GM12878 (cell line): ENCODE results near the gene PTPN18. TPM values are rescaled to one million over a fixed set of nuclear protein-coding genes. Genes with fewer than 3 reads are reported as not detected.

Source experiments
- BCL11A ChIP-seq: IDR thresholded peaks from 2 replicates; pipeline ENCODE4 v1.6.1; 2011; ENCODE audit warnings: low read depth, low read length
- CBFB ChIP-seq: IDR thresholded peaks from 2 replicates; pipeline ENCODE4 v1.6.1; 2016; ENCODE audit warnings: antibody characterized with exemption, low read depth
- CREM ChIP-seq: IDR thresholded peaks from 2 replicates; pipeline ENCODE4 v1.6.1; 2014; ENCODE audit warnings: antibody characterized with exemption, low read depth
- EGR1 ChIP-seq, 2 experiments: IDR thresholded peaks; 1 replicate in 1 of 2; 2 replicates in 1 of 2; pipeline ENCODE4 v1.6.1; 2011 to 2012; ENCODE audit warnings: low read depth in 2 of 2, low read length in 2 of 2, borderline replicate concordance in 1 of 2, mild to moderate bottlenecking in 1 of 2, moderate library complexity in 1 of 2
- EP300 ChIP-seq, 2 experiments: fragments of 150-350 bp in 1 of 2; IDR thresholded peaks; 2 replicates each; pipeline ENCODE4 v1.6.1; 2011 to 2012; ENCODE audit warnings: low read depth in 2 of 2, low read length in 2 of 2, borderline replicate concordance in 1 of 2, improper control_type of control experiment in 1 of 2, inconsistent platforms in 1 of 2; ENCODE audit not compliant: control insufficient read depth in 1 of 2
- EZH2 ChIP-seq: IDR thresholded peaks from 2 replicates; pipeline ENCODE4 v1.6.1; 2012; ENCODE audit warnings: low read depth, mild to moderate bottlenecking, control low read depth, inconsistent platforms, low read length, borderline replicate concordance; ENCODE audit not compliant: control insufficient read depth
- HDGF ChIP-seq: fragments of 450-650 bp; IDR thresholded peaks from 2 replicates; pipeline ENCODE4 v1.6.1; 2016; ENCODE audit warnings: antibody characterized with exemption
- IKZF2 ChIP-seq, 2 experiments: fragments of 450-650 bp; IDR thresholded peaks; 2 replicates each; pipeline ENCODE4 v1.6.1; 2017; ENCODE audit warnings: mild to moderate bottlenecking in 2 of 2, moderate library complexity in 2 of 2
- MEF2A ChIP-seq: IDR thresholded peaks from 2 replicates; pipeline ENCODE4 v1.6.1; 2011; ENCODE audit warnings: low read depth, mild to moderate bottlenecking, low read length, moderate library complexity; ENCODE audit not compliant: insufficient read depth
- NBN ChIP-seq: fragments of 450-650 bp; IDR thresholded peaks from 2 replicates; pipeline ENCODE4 v1.6.1; 2016
- NR2F1 ChIP-seq: fragments of 450-650 bp; conservative IDR thresholded peaks from 2 replicates; pipeline ENCODE4 v1.6.1; 2017; ENCODE audit warnings: mild to moderate bottlenecking
- NRF1 ChIP-seq: conservative IDR thresholded peaks from 2 replicates; pipeline ENCODE4 v1.6.1; 2011; ENCODE audit warnings: mild to moderate bottlenecking, low read depth, low read length, improper control_type of control experiment
- PAX5 ChIP-seq: IDR thresholded peaks from 2 replicates; pipeline ENCODE4 v1.6.1; 2011; ENCODE audit warnings: low read depth, low read length, borderline replicate concordance
- POLR2AphosphoS5 ChIP-seq: IDR thresholded peaks from 2 replicates; pipeline ENCODE4 v1.6.1; 2011; ENCODE audit warnings: mild to moderate bottlenecking, low read length, inconsistent platforms
- SIX5 ChIP-seq: IDR thresholded peaks from 2 replicates; pipeline ENCODE4 v1.6.1; 2011; ENCODE audit warnings: mild to moderate bottlenecking, low read depth, low read length, moderate library complexity; ENCODE audit not compliant: severe bottlenecking
- SMARCA5 ChIP-seq: fragments of 450-650 bp; IDR thresholded peaks from 2 replicates; pipeline ENCODE4 v1.6.1; 2017; ENCODE audit warnings: mild to moderate bottlenecking
- SRF ChIP-seq, 2 experiments: IDR thresholded peaks; 2 replicates each; pipeline ENCODE4 v1.6.1; 2011; ENCODE audit warnings: low read depth in 2 of 2, low read length in 2 of 2, mild to moderate bottlenecking in 1 of 2, moderate library complexity in 1 of 2
- SUZ12 ChIP-seq: fragments of 200-600 bp; sonication (generic); IDR thresholded peaks from one replicate; pipeline ENCODE4 v1.6.1; 2018; ENCODE audit warnings: antibody characterized with exemption, mild to moderate bottlenecking; ENCODE audit not compliant: unreplicated experiment
- TAF1 ChIP-seq: IDR thresholded peaks from 2 replicates; pipeline ENCODE4 v1.6.1; 2011; ENCODE audit warnings: mild to moderate bottlenecking, low read depth, low read length, borderline replicate concordance
- TCF12 ChIP-seq: IDR thresholded peaks from 2 replicates; pipeline ENCODE4 v1.6.1; 2011; ENCODE audit warnings: low read depth, mild to moderate bottlenecking, low read length
- TCF3 ChIP-seq: IDR thresholded peaks from 2 replicates; pipeline ENCODE4 v1.6.1; 2012; ENCODE audit warnings: low read depth, mild to moderate bottlenecking, low read length, borderline replicate concordance; ENCODE audit not compliant: insufficient read depth
- YY1 ChIP-seq: IDR thresholded peaks from 2 replicates; pipeline ENCODE4 v1.6.1; 2011; ENCODE audit warnings: low read depth, mild to moderate bottlenecking, low read length
- ZSCAN29 ChIP-seq: fragments of 450-650 bp; IDR thresholded peaks from 2 replicates; pipeline ENCODE4 v1.6.1; 2017; ENCODE audit warnings: mild to moderate bottlenecking, moderate library complexity
- polyA plus RNA-seq, 11 experiments: library from polyadenylated mRNA; depleted of rRNA in 4 of 11; unstranded in 6 of 11; stranded (reverse) in 5 of 11; fragments of >200 nt; fragmentation: Nextera tagmentation in 4 of 11; fragmentation: Illumina TruSeq in 1 of 11; extraction: Ambion mirVana in 4 of 11; extraction: Trizol in 1 of 11; gene quantifications; 1 replicate in 1 of 11; 2 replicates in 10 of 11; pipeline versions ENCODE4 v1.2.1 to v1.2.3, GENCODE V29; 2011 to 2016; ENCODE audit warnings: inconsistent platforms in 2 of 11, missing spikeins in 2 of 11, low read depth in 1 of 11
- total RNA-seq, 4 experiments: library from RNA; depleted of rRNA in 3 of 4; stranded (reverse); fragments of >200 nt in 3 of 4; fragmentation: Illumina TruSeq in 1 of 4; extraction: Trizol in 1 of 4; gene quantifications; 2 replicates each; pipeline versions ENCODE4 v1.2.1 to v1.2.3, GENCODE V29; 2013 to 2021
- TF ChIP-seq, protein P1 (sequence below): fragments of 450-650 bp; conservative IDR thresholded peaks from 2 replicates; pipeline ENCODE4 v1.6.1; 2017; ENCODE audit warnings: mild to moderate bottlenecking, moderate library complexity
- TF ChIP-seq, protein P2 (sequence below): fragments of 450-650 bp; IDR thresholded peaks from 2 replicates; pipeline ENCODE4 v1.6.1; 2017; ENCODE audit warnings: mild to moderate bottlenecking, moderate library complexity

The PTPN18 gene
- total and polyA plus RNA-seq, 10 of the 15 experiments (the other 5 are each of a cell fraction or from before 2014, with no cell fraction given) = 14.8 to 89.9 (median 43.4) TPM

DNA sequence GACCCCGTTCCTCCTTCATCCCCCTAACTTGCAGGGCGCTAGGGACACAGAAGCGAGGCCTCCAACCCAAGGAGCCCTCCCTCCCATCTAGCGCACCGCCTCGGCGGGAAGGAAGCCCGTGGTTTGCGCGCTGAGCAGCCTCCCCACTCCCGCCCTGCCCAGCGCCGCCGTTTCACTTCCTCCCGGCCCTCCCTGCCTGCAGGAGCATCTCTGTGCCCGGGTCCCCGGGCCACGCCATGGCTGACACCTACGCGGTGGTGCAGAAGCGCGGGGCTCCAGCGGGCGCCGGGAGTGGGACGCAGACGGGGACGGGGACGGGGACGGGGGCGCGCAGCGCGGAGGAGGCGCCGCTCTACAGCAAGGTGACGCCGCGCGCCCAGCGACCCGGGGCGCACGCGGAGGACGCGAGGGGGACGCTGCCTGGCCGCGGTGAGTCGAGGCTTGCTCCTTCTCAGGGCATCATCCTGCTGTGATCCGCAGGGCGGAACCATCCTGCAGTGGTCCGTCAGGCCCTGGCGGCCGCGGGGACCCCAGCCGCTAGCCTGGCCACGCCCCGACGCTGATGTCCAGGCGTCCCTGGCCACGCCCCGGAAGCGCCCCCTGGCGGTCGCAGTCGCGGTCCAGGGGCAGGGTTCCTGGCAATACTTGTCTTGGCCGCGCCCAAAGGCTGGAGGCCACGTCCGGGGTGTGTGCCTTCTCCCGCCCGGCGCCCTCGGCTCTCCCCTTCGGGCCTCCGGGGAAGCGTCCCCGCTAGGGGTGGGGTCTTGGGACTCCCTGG lies 16.4 kb downstream of the PTPN18 start (continued):
- TF ChIP-seq EP300 (IDR thresholded peaks at IDR 0.05; ENCODE audit: borderline replicate concordance in 1 of 2, control insufficient read depth in 1 of 2, low read depth in 2 of 2, low read length in 2 of 2) (peak in 1 of 2 experiments; percentile 31; a peak in 1 of 4 replicates), NRF1 (no peak), CBFB (peak; percentile 30; the same call in 1 of the 2 replicates), HDGF (peak; percentile 65; the same call in 1 of the 2 replicates), PAX5 (peak; percentile 60; the same call in 1 of the 2 replicates), SUZ12 (no peak), TCF3 (peak; percentile 15; the same call in 1 of the 2 replicates), TAF1 (peak; percentile 62), TCF12 (0 out of 2 replicates have a peak, but pooled peaks have one; percentile 7), SIX5 (no peak), YY1 (peak; percentile 63), SMARCA5 (peak; percentile 93), NR2F1 (peak; percentile 66; the same call in 1 of the 2 replicates), BCL11A (peak; percentile 23; the same call in 1 of the 2 replicates), IKZF2 (IDR thresholded peaks at IDR 0.05) (peak; percentile 52 to 65; a peak in 3 of 4 replicates), SRF (IDR thresholded peaks at IDR 0.05; ENCODE audit: low read depth in 2 of 2, low read length in 2 of 2) (0 out of 4 replicates have a peak, but pooled peaks of 1 of the 2 experiments have one; percentile 9), ZSCAN29 (peak; percentile 21; the same call in 1 of the 2 replicates), CREM (no peak), NBN (0 out of 2 replicates have a peak, but pooled peaks have one; percentile 25), EZH2 (no peak), EGR1 (IDR thresholded peaks at IDR 0.05; ENCODE audit: borderline replicate concordance in 1 of 2, low read depth in 2 of 2, low read length in 2 of 2) (peak in 1 of 2 experiments; percentile 19; a peak in 2 of 3 replicates), MEF2A (no peak), POLR2AphosphoS5 (peak; percentile 79)
- TF ChIP-seq, protein P1, sequence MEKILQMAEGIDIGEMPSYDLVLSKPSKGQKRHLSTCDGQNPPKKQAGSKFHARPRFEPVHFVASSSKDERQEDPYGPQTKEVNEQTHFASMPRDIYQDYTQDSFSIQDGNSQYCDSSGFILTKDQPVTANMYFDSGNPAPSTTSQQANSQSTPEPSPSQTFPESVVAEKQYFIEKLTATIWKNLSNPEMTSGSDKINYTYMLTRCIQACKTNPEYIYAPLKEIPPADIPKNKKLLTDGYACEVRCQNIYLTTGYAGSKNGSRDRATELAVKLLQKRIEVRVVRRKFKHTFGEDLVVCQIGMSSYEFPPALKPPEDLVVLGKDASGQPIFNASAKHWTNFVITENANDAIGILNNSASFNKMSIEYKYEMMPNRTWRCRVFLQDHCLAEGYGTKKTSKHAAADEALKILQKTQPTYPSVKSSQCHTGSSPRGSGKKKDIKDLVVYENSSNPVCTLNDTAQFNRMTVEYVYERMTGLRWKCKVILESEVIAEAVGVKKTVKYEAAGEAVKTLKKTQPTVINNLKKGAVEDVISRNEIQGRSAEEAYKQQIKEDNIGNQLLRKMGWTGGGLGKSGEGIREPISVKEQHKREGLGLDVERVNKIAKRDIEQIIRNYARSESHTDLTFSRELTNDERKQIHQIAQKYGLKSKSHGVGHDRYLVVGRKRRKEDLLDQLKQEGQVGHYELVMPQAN = peak; percentile 63; the same call in 1 of the 2 replicates
- TF ChIP-seq, protein P2, sequence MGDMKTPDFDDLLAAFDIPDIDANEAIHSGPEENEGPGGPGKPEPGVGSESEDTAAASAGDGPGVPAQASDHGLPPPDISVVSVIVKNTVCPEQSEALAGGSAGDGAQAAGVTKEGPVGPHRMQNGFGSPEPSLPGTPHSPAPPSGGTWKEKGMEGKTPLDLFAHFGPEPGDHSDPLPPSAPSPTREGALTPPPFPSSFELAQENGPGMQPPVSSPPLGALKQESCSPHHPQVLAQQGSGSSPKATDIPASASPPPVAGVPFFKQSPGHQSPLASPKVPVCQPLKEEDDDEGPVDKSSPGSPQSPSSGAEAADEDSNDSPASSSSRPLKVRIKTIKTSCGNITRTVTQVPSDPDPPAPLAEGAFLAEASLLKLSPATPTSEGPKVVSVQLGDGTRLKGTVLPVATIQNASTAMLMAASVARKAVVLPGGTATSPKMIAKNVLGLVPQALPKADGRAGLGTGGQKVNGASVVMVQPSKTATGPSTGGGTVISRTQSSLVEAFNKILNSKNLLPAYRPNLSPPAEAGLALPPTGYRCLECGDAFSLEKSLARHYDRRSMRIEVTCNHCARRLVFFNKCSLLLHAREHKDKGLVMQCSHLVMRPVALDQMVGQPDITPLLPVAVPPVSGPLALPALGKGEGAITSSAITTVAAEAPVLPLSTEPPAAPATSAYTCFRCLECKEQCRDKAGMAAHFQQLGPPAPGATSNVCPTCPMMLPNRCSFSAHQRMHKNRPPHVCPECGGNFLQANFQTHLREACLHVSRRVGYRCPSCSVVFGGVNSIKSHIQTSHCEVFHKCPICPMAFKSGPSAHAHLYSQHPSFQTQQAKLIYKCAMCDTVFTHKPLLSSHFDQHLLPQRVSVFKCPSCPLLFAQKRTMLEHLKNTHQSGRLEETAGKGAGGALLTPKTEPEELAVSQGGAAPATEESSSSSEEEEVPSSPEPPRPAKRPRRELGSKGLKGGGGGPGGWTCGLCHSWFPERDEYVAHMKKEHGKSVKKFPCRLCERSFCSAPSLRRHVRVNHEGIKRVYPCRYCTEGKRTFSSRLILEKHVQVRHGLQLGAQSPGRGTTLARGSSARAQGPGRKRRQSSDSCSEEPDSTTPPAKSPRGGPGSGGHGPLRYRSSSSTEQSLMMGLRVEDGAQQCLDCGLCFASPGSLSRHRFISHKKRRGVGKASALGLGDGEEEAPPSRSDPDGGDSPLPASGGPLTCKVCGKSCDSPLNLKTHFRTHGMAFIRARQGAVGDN = peak; percentile 50
